A673 (cell line): ENCODE results near the gene ADAMTSL1. TPM values are rescaled to one million over a fixed set of nuclear protein-coding genes. Genes with fewer than 3 reads are reported as not detected.
"Not testable (repeated sequence)": the region's sequence is repeated elsewhere in the genome, so short reads cannot be mapped to it uniquely, and the experiment has no call there.

Source experiments
- BruUV-seq: library from RNA; stranded (reverse); fragments of 400-500 nt; replicated peaks from 2 replicates; lab custom pipeline; 2021; lab: Mats Ljungman, UMichigan
- CTCF ChIA-PET: fragments of 300-600 bp; sonication (Branson Sonifier 250); formaldehyde crosslinking; loops from one replicate; lab custom pipeline; 2022; ENCODE audit warnings: antibody characterized with exemption; lab: Charles Lee
- POLR2A ChIA-PET: fragments of 300-600 bp; sonication (Branson Sonifier 250); formaldehyde crosslinking; loops from one replicate; lab custom pipeline; 2022; ENCODE audit warnings: antibody characterized with exemption; ENCODE audit not compliant: low non-redundant PET; lab: Charles Lee
- DNase-seq: peaks from one replicate; pipeline ENCODE4 v3.0.0-alpha.2; 2015; ENCODE audit warnings: low spot score
- H3K27ac ChIP-seq: fragments of 200-600 bp; sonication (generic); 2 replicates; pipeline ENCODE4 v1.5.1; 2016; ENCODE audit warnings: mixed run types, low read depth, mild to moderate bottlenecking, mixed read lengths, antibody characterized with exemption, low read length; ENCODE audit not compliant: poor library complexity, severe bottlenecking
- H3K27me3 ChIP-seq: fragments of 200-600 bp; sonication (generic); replicated peaks from 2 replicates; pipeline ENCODE4 v1.6.1; 2017; ENCODE audit warnings: mixed run types, low read depth, mild to moderate bottlenecking, mixed read lengths, antibody characterized with exemption, low read length; ENCODE audit not compliant: insufficient read depth, poor library complexity
- H3K36me3 ChIP-seq: fragments of 200-600 bp; sonication (generic); 2 replicates; pipeline ENCODE4 v1.6.1; 2016; ENCODE audit warnings: mixed run types, mild to moderate bottlenecking, mixed read lengths, antibody characterized with exemption, low read length; ENCODE audit not compliant: insufficient read depth, poor library complexity, severe bottlenecking
- H3K4me1 ChIP-seq: fragments of 200-600 bp; sonication (generic); 2 replicates; pipeline ENCODE4 v1.6.1; 2017; ENCODE audit warnings: mixed run types, mild to moderate bottlenecking, mixed read lengths, antibody characterized with exemption, low read length; ENCODE audit not compliant: insufficient read depth, poor library complexity, severe bottlenecking
- H3K4me3 ChIP-seq: fragments of 200-600 bp; sonication (generic); 2 replicates; pipeline ENCODE4 v1.5.1; 2016; ENCODE audit warnings: low read depth, mixed run types, mild to moderate bottlenecking, mixed read lengths, low read length; ENCODE audit not compliant: poor library complexity, severe bottlenecking
- H3K9me3 ChIP-seq: fragments of 200-600 bp; sonication (generic); 2 replicates; pipeline ENCODE4 v1.6.1; 2016; ENCODE audit warnings: mixed run types, low read depth, mild to moderate bottlenecking, mixed read lengths, antibody characterized with exemption, low read length; ENCODE audit not compliant: poor library complexity, severe bottlenecking
- CTCF ChIP-seq: fragments of 300-800, 200-600 bp; sonication (generic); conservative IDR thresholded peaks from 2 replicates; pipeline ENCODE4 v1.5.1; 2017; ENCODE audit warnings: low read depth, mild to moderate bottlenecking, antibody characterized with exemption, low read length, moderate library complexity, mixed read lengths
- EZH2 ChIP-seq: fragments of 200-600 bp; sonication (generic); IDR thresholded peaks from 2 replicates; pipeline ENCODE4 v1.6.1; 2017; ENCODE audit warnings: borderline replicate concordance, low read depth, mild to moderate bottlenecking, mixed read lengths, antibody characterized with exemption, low read length; ENCODE audit not compliant: poor library complexity, severe bottlenecking
- intact Hi-C: fragments of 100-400 bp; cut with micrococcal nuclease; formaldehyde crosslinking; loops from one replicate; pipeline ENCODE4 v1.10.0; 2022; ENCODE audit not compliant: unreplicated experiment
- total RNA-seq: library from RNA; stranded (reverse); gene quantifications from 2 replicates; pipeline ENCODE4 v1.2.3, GENCODE V29; 2021

Gene ADAMTSL1
- total RNA-seq, 1 experiment from 2014 or later, result not detected

GRCh38 chr9:18926513-18926912 is 452.6 kb downstream of the ADAMTSL1 start:
- Histone ChIP-seq H3K9me3 (no peaks in the 10 kb centered on the region), H3K4me1 (no peaks in the 10 kb centered on the region), H3K4me3 (no peak overlapping the region), H3K27me3 (no peaks in the 10 kb centered on the region), H3K27ac (no peak overlapping the region), H3K36me3 (no peaks in the 10 kb centered on the region)
- DNase-seq, result no peak
- intact Hi-C loops, result no loop called here
- TF ChIP-seq EZH2 (no peak), CTCF (no peak)
- POLR2A ChIA-PET, result no interaction called here
- no TSS peak for BruUV-seq
- CTCF ChIA-PET, result no interaction called here

- no peak for DNase-seq
- CTCF ChIA-PET, result no interaction called here
- no peaks in the 10 kb centered on the region for H3K9me3 ChIP-seq
- H3K27me3 ChIP-seq, result no peaks in the 10 kb centered on the region
- H3K4me3 ChIP-seq, result no peak overlapping the region
- no TSS peak for BruUV-seq
- POLR2A ChIA-PET, result no interaction called here
- H3K36me3 ChIP-seq, result no peaks in the 10 kb centered on the region
- no peaks in the 10 kb centered on the region for H3K4me1 ChIP-seq
- H3K27ac ChIP-seq, result no peak overlapping the region
- intact Hi-C loops, result no loop called here
- TF ChIP-seq EZH2, result no peak
- TF ChIP-seq CTCF, result no peak
These were observed 454.8 kb downstream of the ADAMTSL1 start for GRCh38 chr9:18928711-18929110.

- H3K27ac ChIP-seq, POLR2A ChIA-PET, H3K27me3 ChIP-seq, H3K4me3 ChIP-seq, CTCF ChIA-PET, intact Hi-C loops, H3K4me1 ChIP-seq, DNase-seq, H3K9me3 ChIP-seq, H3K36me3 ChIP-seq, BruUV-seq: not testable (repeated sequence)
These were observed 456.7 kb downstream of the ADAMTSL1 start for GRCh38 chr9:18930611-18931010.

GRCh38 chr9:18935541-18935940 is 461.6 kb downstream of the ADAMTSL1 start:
- intact Hi-C loops, result no loop called here
- CTCF ChIA-PET, result no interaction called here

More at GRCh38 chr9:18935541-18935940, 461.6 kb downstream of the ADAMTSL1 start:
- no peak for TF ChIP-seq EZH2
- TF ChIP-seq CTCF, result no peak
- Histone ChIP-seq H3K27ac (no peak overlapping the region), H3K4me3 (no peak overlapping the region), H3K36me3 (no peaks in the 10 kb centered on the region), H3K9me3 (no peaks in the 10 kb centered on the region), H3K27me3 (no peaks in the 10 kb centered on the region), H3K4me1 (no peaks in the 10 kb centered on the region)
- DNase-seq, result no peak
- no TSS peak for BruUV-seq
- POLR2A ChIA-PET, result no interaction called here
